AG09309 (cell line): ENCODE results near the gene CCDC12.

ENCODE experiments used
- DNase-seq: peaks from one replicate; pipeline ENCODE4 v3.0.0-alpha.2; 2010; ENCODE audit warnings: low read depth
- H3K4me3 ChIP-seq: 2 replicates; pipeline ENCODE4 v1.5.1; 2011; ENCODE audit warnings: mild to moderate bottlenecking, low read depth, low read length, moderate library complexity; ENCODE audit not compliant: control insufficient read depth
- CTCF ChIP-seq: IDR thresholded peaks from 2 replicates; pipeline ENCODE4 v1.5.1; 2011; ENCODE audit warnings: mild to moderate bottlenecking, low read depth, low read length, inconsistent platforms; ENCODE audit not compliant: insufficient read depth, control insufficient read depth; ENCODE audit errors: missing control alignments

Gene CCDC12

GRCh38 chr3:46923559-46924350, 52.8 kb downstream of the CCDC12 start:
- no peak for DNase-seq
- H3K4me3 ChIP-seq = no peak overlapping the region
- TF ChIP-seq CTCF = peak; percentile 62

GRCh38 chr3:46922871-46923558, 53.5 kb downstream of the CCDC12 start:
- H3K4me3 ChIP-seq = no peak overlapping the region
- DNase-seq = no peak
- no peak for TF ChIP-seq CTCF

- TF ChIP-seq CTCF = no peak
- no peak for DNase-seq
- no peak overlapping the region for H3K4me3 ChIP-seq
Measured at GRCh38 chr3:46922426-46922825, 54.1 kb downstream of the CCDC12 start.

GRCh38 chr3:46921871-46922271, 54.7 kb downstream of the CCDC12 start:
- no peak overlapping the region for H3K4me3 ChIP-seq
- no peak for DNase-seq
- TF ChIP-seq CTCF = no peak

- no peak for DNase-seq
- H3K4me3 ChIP-seq = no peak overlapping the region
- no peak for TF ChIP-seq CTCF
Measured at GRCh38 chr3:46921041-46921440, 55.5 kb downstream of the CCDC12 start.

- no peak for DNase-seq
- no peak for TF ChIP-seq CTCF
- no peak overlapping the region for H3K4me3 ChIP-seq
Measured at GRCh38 chr3:46918634-46919033, 57.9 kb downstream of the CCDC12 start.
